PC-9 (cell line): ENCODE results near the gene HPN. TPM values are rescaled to one million over a fixed set of nuclear protein-coding genes. Genes with fewer than 3 reads are reported as not detected.

Experiments
- BruUV-seq: library from RNA; stranded (reverse); fragments of 400-500 nt; replicated peaks from 2 replicates; lab custom pipeline; 2021; lab: Mats Ljungman, UMichigan
- CTCF ChIA-PET: fragments of 300-600 bp; sonication (Branson Sonifier 250); formaldehyde crosslinking; loops from one replicate; lab custom pipeline; 2022; ENCODE audit warnings: antibody characterized with exemption; lab: Charles Lee
- POLR2A ChIA-PET: fragments of 300-600 bp; sonication (Branson Sonifier 250); formaldehyde crosslinking; loops from one replicate; lab custom pipeline; 2022; ENCODE audit warnings: antibody characterized with exemption; ENCODE audit not compliant: unreplicated experiment; lab: Charles Lee
- DNase-seq, 2 experiments: peaks; one replicate each; pipeline versions ENCODE4 v3.0.0 to v3.0.0-alpha.2; 2015 to 2022; ENCODE audit warnings: mixed read lengths in 1 of 2
- H2AFZ ChIP-seq: fragments of 200-600 bp; sonication (generic); 2 replicates; pipeline ENCODE4 v1.8.1; 2017; ENCODE audit warnings: antibody characterized with exemption
- H3F3A ChIP-seq: fragments of 200-600 bp; sonication (generic); 2 replicates; pipeline ENCODE4 v1.8.1; 2017; ENCODE audit warnings: antibody characterized with exemption, mild to moderate bottlenecking, low read depth; ENCODE audit not compliant: insufficient read depth
- H3K27ac ChIP-seq: fragments of 200-600 bp; sonication (generic); 2 replicates; pipeline ENCODE4 v1.6.1; 2016; ENCODE audit warnings: mixed run types
- H3K27me3 ChIP-seq: fragments of 200-600 bp; sonication (generic); 2 replicates; pipeline ENCODE4 v1.6.1; 2016; ENCODE audit warnings: low read depth, mixed run types; ENCODE audit not compliant: insufficient read depth
- H3K36me3 ChIP-seq: fragments of 200-600 bp; sonication (generic); 2 replicates; pipeline ENCODE4 v1.6.1; 2016; ENCODE audit warnings: low read depth, mixed run types
- H3K4me1 ChIP-seq: fragments of 200-600 bp; sonication (generic); replicated peaks from 2 replicates; pipeline ENCODE4 v1.6.1; 2016; ENCODE audit warnings: mixed run types; ENCODE audit not compliant: insufficient read depth
- H3K4me2 ChIP-seq: fragments of 200-600 bp; sonication (generic); 2 replicates; pipeline ENCODE4 v1.6.1; 2017; ENCODE audit warnings: mixed run types
- H3K4me3 ChIP-seq: fragments of 200-600 bp; sonication (generic); 2 replicates; pipeline ENCODE4 v1.6.1; 2016; ENCODE audit warnings: mixed run types
- H3K79me2 ChIP-seq: fragments of 200-600 bp; sonication (generic); 2 replicates; pipeline ENCODE4 v1.6.1; 2017; ENCODE audit warnings: low read depth, mixed run types
- H3K9me2 ChIP-seq: fragments of 200-600 bp; sonication (generic); 2 replicates; pipeline ENCODE4 v1.8.1; 2017; ENCODE audit warnings: mild to moderate bottlenecking; ENCODE audit not compliant: insufficient read depth
- H3K9me3 ChIP-seq: fragments of 200-600 bp; sonication (generic); 2 replicates; pipeline ENCODE4 v1.8.1; 2016; ENCODE audit warnings: low read depth; ENCODE audit not compliant: insufficient read depth
- H4K20me1 ChIP-seq: fragments of 200-600 bp; sonication (generic); 2 replicates; pipeline ENCODE4 v1.8.1; 2017; ENCODE audit not compliant: insufficient read depth
- EZH2 ChIP-seq: fragments of 200-600 bp; sonication (generic); IDR thresholded peaks from 2 replicates; pipeline ENCODE4 v1.8.0; 2017; ENCODE audit warnings: antibody characterized with exemption, low read depth
- intact Hi-C: fragments of 100-400 bp; cut with micrococcal nuclease; formaldehyde crosslinking; loops from one replicate; pipeline ENCODE4 v1.10.0; 2022; ENCODE audit not compliant: unreplicated experiment
- total RNA-seq: library from RNA; stranded (reverse); gene quantifications from 2 replicates; pipeline ENCODE4 v1.2.3, GENCODE V29; 2021
- TF ChIP-seq, protein P1 (sequence below): fragments of 200-600 bp; sonication (generic); conservative IDR thresholded peaks from 2 replicates; pipeline ENCODE4 v1.6.1; 2017; ENCODE audit warnings: mixed run types, antibody characterized with exemption, mild to moderate bottlenecking, moderate library complexity

The HPN gene
- total RNA-seq, 1 experiment from 2014 or later: 12.3 TPM

DNA sequence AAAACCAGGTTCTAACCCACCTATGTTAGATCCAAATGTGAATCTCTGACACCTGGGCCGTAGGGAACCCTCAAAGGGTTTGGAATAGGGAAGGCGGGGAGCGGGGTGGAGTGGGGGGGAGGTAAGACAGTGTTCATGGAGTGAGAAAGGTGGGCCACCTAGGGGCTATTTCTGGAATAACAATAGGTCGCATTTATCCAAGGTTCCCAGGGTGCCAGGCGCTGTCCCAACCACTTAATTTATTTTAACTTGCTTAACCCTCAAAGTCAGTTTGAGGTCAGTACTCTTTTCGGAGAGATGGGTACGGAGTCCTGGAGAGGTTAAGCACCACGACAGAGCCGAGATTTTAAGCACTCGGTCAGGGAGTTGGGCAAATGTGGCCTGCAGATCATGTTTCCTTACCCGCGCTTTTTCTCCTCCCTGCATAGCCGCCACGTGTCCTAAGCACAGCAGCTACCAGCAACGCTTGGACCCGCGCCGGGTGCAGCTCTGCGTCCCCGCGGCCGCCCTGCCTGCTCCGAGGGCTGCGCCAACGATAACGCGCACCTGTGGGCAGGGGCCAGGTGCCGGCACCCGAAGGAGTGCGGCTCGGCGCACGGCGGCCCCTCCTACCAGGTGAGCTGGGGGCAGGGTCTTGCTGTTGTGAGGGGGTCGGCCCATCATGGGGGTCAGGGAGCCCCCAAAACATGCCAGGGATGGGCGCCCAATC lies 49.1 kb downstream of the HPN start:
- 0 out of 2 replicates have a peak, but pooled peaks cover 4% of the 10 kb centered on the region for H3K4me1 ChIP-seq
- no peak overlapping the region for H3K27ac ChIP-seq
- H3K9me2 ChIP-seq: no peaks in the 10 kb centered on the region
- ChIA-PET POLR2A (no interaction called here), CTCF (interaction anchor here (0.6 to 0.8 kb wide), 2 partner anchors 51 to 118 kb away, joined by 5 to 9 read pairs; no protein-coding TSS in a partner anchor)
- H3K27me3 ChIP-seq: no peaks in the 10 kb centered on the region
- peak overlapping the region; percentile 26; the same call in 1 of the 2 replicates for H3K4me3 ChIP-seq
- peaks cover 3% of the 10 kb centered on the region; the same call in 1 of the 2 replicates for H3F3A ChIP-seq
- intact Hi-C loops: loop anchor here (1.0 kb wide), 1 partner anchor 117 kb away; no protein-coding TSS in a partner anchor
- no peaks in the 10 kb centered on the region for H3K79me2 ChIP-seq
- H3K9me3 ChIP-seq: no peaks in the 10 kb centered on the region
- no peak for TF ChIP-seq EZH2
- TF ChIP-seq, protein P1, sequence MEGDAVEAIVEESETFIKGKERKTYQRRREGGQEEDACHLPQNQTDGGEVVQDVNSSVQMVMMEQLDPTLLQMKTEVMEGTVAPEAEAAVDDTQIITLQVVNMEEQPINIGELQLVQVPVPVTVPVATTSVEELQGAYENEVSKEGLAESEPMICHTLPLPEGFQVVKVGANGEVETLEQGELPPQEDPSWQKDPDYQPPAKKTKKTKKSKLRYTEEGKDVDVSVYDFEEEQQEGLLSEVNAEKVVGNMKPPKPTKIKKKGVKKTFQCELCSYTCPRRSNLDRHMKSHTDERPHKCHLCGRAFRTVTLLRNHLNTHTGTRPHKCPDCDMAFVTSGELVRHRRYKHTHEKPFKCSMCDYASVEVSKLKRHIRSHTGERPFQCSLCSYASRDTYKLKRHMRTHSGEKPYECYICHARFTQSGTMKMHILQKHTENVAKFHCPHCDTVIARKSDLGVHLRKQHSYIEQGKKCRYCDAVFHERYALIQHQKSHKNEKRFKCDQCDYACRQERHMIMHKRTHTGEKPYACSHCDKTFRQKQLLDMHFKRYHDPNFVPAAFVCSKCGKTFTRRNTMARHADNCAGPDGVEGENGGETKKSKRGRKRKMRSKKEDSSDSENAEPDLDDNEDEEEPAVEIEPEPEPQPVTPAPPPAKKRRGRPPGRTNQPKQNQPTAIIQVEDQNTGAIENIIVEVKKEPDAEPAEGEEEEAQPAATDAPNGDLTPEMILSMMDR: peak; percentile 82
- no TSS peak for BruUV-seq
- DNase-seq: peak in 1 of 2 experiments; percentile 50
- no peaks in the 10 kb centered on the region for H4K20me1 ChIP-seq
- peak overlapping the region; percentile 68 for H3K4me2 ChIP-seq
- no peaks in the 10 kb centered on the region for H3K36me3 ChIP-seq
- peak overlapping the region; percentile 62 for H2AFZ ChIP-seq

GRCh38 chr19:35093430-35093829 lies 51.9 kb downstream of the HPN start:
- no peak overlapping the region for H2AFZ ChIP-seq
- no peaks in the 10 kb centered on the region for H3K9me3 ChIP-seq
- CTCF ChIA-PET: interaction anchor here (0.6 kb wide), 1 partner anchor 18 kb away, joined by 3 read pairs; no protein-coding TSS in a partner anchor
- H3K4me2 ChIP-seq: no peak overlapping the region
- H3K36me3 ChIP-seq: no peaks in the 10 kb centered on the region
- POLR2A ChIA-PET: no interaction called here
- no peaks in the 10 kb centered on the region for H4K20me1 ChIP-seq
- TF ChIP-seq, protein P1: no peak
- no peak for TF ChIP-seq EZH2
- H3K79me2 ChIP-seq: no peaks in the 10 kb centered on the region
- H3K27me3 ChIP-seq: no peaks in the 10 kb centered on the region
- H3K4me1 ChIP-seq: 0 out of 2 replicates have a peak, but pooled peaks cover 4% of the 10 kb centered on the region
- DNase-seq: no peak
- intact Hi-C loops: no loop called here
- H3K4me3 ChIP-seq: no peak overlapping the region
- no TSS peak for BruUV-seq
- no peak overlapping the region for H3K27ac ChIP-seq
- peaks cover 6% of the 10 kb centered on the region; the same call in 1 of the 2 replicates for H3F3A ChIP-seq
- H3K9me2 ChIP-seq: no peaks in the 10 kb centered on the region

DNA sequence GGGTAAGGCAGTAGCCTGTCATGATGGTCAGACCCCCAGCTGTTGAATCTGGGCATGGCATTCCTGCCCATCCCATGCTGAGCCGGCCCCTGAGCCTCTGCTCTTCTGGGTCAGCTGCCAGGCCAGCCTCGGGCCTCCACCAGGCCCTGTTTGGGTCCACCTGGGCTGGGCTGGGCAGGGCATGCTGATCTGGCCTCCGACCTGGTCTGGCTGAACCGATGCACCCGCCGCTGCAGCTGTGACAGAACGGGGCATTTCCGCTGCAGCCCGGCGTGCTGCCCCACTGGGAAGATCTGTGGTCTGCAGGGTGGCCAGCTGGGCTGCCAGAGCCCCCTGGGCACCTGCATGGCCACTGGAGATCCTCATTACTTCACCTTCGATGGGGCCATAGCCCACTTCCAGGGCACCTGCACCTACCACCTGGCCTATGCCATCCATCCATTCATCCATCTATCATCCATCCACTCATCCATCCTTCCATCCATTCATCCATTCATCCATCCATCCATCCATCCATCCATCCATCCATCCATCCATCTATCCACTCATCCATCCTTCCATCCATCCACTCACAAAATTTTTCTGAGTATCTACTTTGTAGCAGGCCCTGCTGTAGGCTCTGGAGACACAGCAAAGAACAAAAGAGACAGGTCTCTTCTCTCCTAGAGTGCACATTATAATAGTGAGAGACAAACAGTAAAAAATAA lies 52.6 kb downstream of the HPN start:
- intact Hi-C loops: no loop called here
- TF ChIP-seq, protein P1: no peak
- no peak for TF ChIP-seq EZH2
- Histone ChIP-seq H3K27ac (no peak overlapping the region), H3K9me3 (no peaks in the 10 kb centered on the region), H3K9me2 (no peaks in the 10 kb centered on the region), H2AFZ (no peak overlapping the region), H3K79me2 (no peaks in the 10 kb centered on the region), H3K4me3 (no peak overlapping the region), H4K20me1 (no peaks in the 10 kb centered on the region), H3F3A (peaks cover 6% of the 10 kb centered on the region; the same call in 1 of the 2 replicates), H3K27me3 (no peaks in the 10 kb centered on the region), H3K4me2 (no peak overlapping the region), H3K4me1 (no peaks in the 10 kb centered on the region), H3K36me3 (no peaks in the 10 kb centered on the region)
- no peak for DNase-seq
- CTCF ChIA-PET: no interaction called here
- POLR2A ChIA-PET: no interaction called here
- BruUV-seq: no TSS peak
